Naive thymus-derived CD4-positive, alpha-beta T cell (primary cell): ENCODE measurements around the gene FARP2. TPM values are rescaled to one million over a fixed set of nuclear protein-coding genes. Genes with fewer than 3 reads are reported as not detected.

Experiments
- ATAC-seq: fragments of 150-1000 bp; cut with Tn5 transposase; 2 replicates; pipeline ENCODE4 v1.10.0; 2021; ENCODE audit warnings: mild to moderate bottlenecking, moderate library complexity
- CTCF ChIA-PET: fragments of 350-600 bp; sonication (Branson Sonifier 250); formaldehyde crosslinking; loops from one replicate; lab custom pipeline; 2021; ENCODE audit warnings: antibody characterized with exemption; lab: Charles Lee
- POLR2A ChIA-PET: fragments of 350-600 bp; sonication (Branson Sonifier 250); formaldehyde crosslinking; loops from one replicate; lab custom pipeline; 2021; ENCODE audit warnings: antibody characterized with exemption, inconsistent platforms; lab: Charles Lee
- DNase-seq, 9 donors: peaks; one replicate each; pipeline versions ENCODE4 v3.0.0 to v3.0.0-alpha.2; 2020 to 2022; ENCODE audit warnings: mixed read lengths in 1 of 9
- H3K27ac ChIP-seq: one replicate; pipeline ENCODE4 v1.7.0; 2013; ENCODE audit warnings: mild to moderate bottlenecking, low read depth, low read length, moderate library complexity
- H3K27me3 ChIP-seq, 2 donors: one replicate each; pipeline ENCODE4 v1.7.0; 2013; ENCODE audit warnings: low read length in 2 of 2, mild to moderate bottlenecking in 2 of 2, moderate library complexity in 2 of 2; ENCODE audit not compliant: control insufficient read depth in 2 of 2, insufficient read depth in 2 of 2
- H3K36me3 ChIP-seq, 3 experiments: 1 replicate in 2 of 3; 2 replicates in 1 of 3; pipeline ENCODE4 v1.7.0; 2013; ENCODE audit warnings: low read length in 3 of 3, mild to moderate bottlenecking in 3 of 3, moderate library complexity in 1 of 3; ENCODE audit not compliant: insufficient read depth in 3 of 3, control insufficient read depth in 2 of 3
- H3K4me1 ChIP-seq, 2 donors: one replicate each; pipeline ENCODE4 v1.7.0; 2013; ENCODE audit warnings: low read length in 2 of 2, mild to moderate bottlenecking in 2 of 2, moderate library complexity in 1 of 2; ENCODE audit not compliant: control insufficient read depth in 2 of 2, insufficient read depth in 2 of 2
- H3K4me3 ChIP-seq: 2 replicates; pipeline ENCODE4 v1.7.0; 2013; ENCODE audit warnings: mild to moderate bottlenecking, low read length
- H3K9me3 ChIP-seq, 3 experiments: 1 replicate in 2 of 3; 2 replicates in 1 of 3; pipeline ENCODE4 v1.7.0; 2013; ENCODE audit warnings: low read length in 3 of 3; ENCODE audit not compliant: control insufficient read depth in 2 of 3
- H3K27ac Mint-ChIP-seq, 9 donors: one replicate each; pipeline ENCODE4 v1.8.0; 2020 to 2022; ENCODE audit warnings: mixed read lengths in 9 of 9, mild to moderate bottlenecking in 8 of 9, moderate library complexity in 5 of 9, inconsistent platforms in 2 of 9
- H3K27me3 Mint-ChIP-seq, 5 donors: one replicate each; pipeline ENCODE4 v1.8.0; 2021 to 2022; ENCODE audit warnings: mixed read lengths in 5 of 5, mild to moderate bottlenecking in 1 of 5
- H3K36me3 Mint-ChIP-seq, 5 donors: one replicate each; pipeline ENCODE4 v1.8.0; 2020 to 2022; ENCODE audit warnings: mixed read lengths in 5 of 5, mild to moderate bottlenecking in 3 of 5, inconsistent platforms in 1 of 5
- H3K4me1 Mint-ChIP-seq, 7 donors: one replicate each; pipeline ENCODE4 v1.8.0; 2020 to 2022; ENCODE audit warnings: mixed read lengths in 7 of 7, mild to moderate bottlenecking in 3 of 7, inconsistent platforms in 1 of 7
- H3K4me3 Mint-ChIP-seq, 10 donors: one replicate each; pipeline ENCODE4 v1.8.0; 2020 to 2022; ENCODE audit warnings: mild to moderate bottlenecking in 10 of 10, mixed read lengths in 10 of 10, moderate library complexity in 6 of 10, inconsistent platforms in 2 of 10
- H3K9me3 Mint-ChIP-seq, 11 donors: one replicate each; pipeline ENCODE4 v1.8.0; 2020 to 2022; ENCODE audit warnings: mixed read lengths in 11 of 11, mild to moderate bottlenecking in 4 of 11, inconsistent platforms in 1 of 11, moderate library complexity in 1 of 11
- intact Hi-C, 2 donors: fragments of 100-400 bp; cut with micrococcal nuclease; formaldehyde crosslinking; loops; one replicate each; pipeline ENCODE4 v1.15.1; 2023
- microRNA-seq: library from miRNA; unstranded; fragments of <30 nt; microRNA quantifications from one replicate; pipeline ENCODE4 v1.2.0, GENCODE V29; 2022; ENCODE audit warnings: borderline microRNAs expressed
- polyA plus RNA-seq, 2 donors: library from polyadenylated mRNA; unstranded; fragments of 300-500 nt; fragmentation: Illumina TruSeq; gene quantifications; one replicate each; pipeline ENCODE4 v1.2.3, GENCODE V29; 2021
- total RNA-seq, 6 experiments: library from RNA in 5 of 6; stranded (reverse) in 5 of 6; gene quantifications; 1 replicate in 5 of 6; 2 replicates in 1 of 6; pipeline ENCODE4 v1.2.3 and lab custom pipeline; 2021 to 2026

The FARP2 gene
- total and polyA plus RNA-seq, 7 experiments from 2014 or later: 6.2 to 31.0 (median 19.5) TPM

GRCh38 chr2:241540771-241541561 lies 184.9 kb downstream of the FARP2 start:
- Histone ChIP-seq H3K4me3 (no peak overlapping the region), H3K27me3 (peaks cover 0 to 3% of the 10 kb centered on the region in 2 donors), H3K4me1 (no peaks in the 10 kb centered on the region), H3K36me3 (no peaks in the 10 kb centered on the region), H3K9me3 (no peaks in the 10 kb centered on the region), H3K27ac (no peak overlapping the region)
- Mint-ChIP-seq H3K4me3 (peak overlapping the region; percentile 53 to 84 (median 62)), H3K27ac (no peak overlapping the region), H3K9me3 (no peaks in the 10 kb centered on the region), H3K4me1 (peaks cover 0 to 8% (median 4%) of the 10 kb centered on the region in 7 donors), H3K27me3 (peaks cover 11 to 29% (median 19%) of the 10 kb centered on the region in 5 donors), H3K36me3 (no peaks in the 10 kb centered on the region)
- CTCF ChIA-PET: no interaction called here
- intact Hi-C loops: loop anchor here in 1 of 2 donors (1.0 to 2.0 kb wide), 3 partner anchors 33 to 708 kb away; partner anchors contain the start of gene STK25
- DNase-seq (peak; percentile 37 to 82 (median 49)), ATAC-seq (peak; percentile 92)
- POLR2A ChIA-PET: no interaction called here

- intact Hi-C loops: loop anchor here in 1 of 2 donors (1.0 to 2.0 kb wide), 3 partner anchors 33 to 709 kb away; partner anchors contain the start of gene STK25
- H3K27ac ChIP-seq: no peak overlapping the region
- H3K36me3 ChIP-seq: no peaks in the 10 kb centered on the region
- no peak overlapping the region for H3K4me3 ChIP-seq
- H3K9me3 Mint-ChIP-seq: no peaks in the 10 kb centered on the region
- ATAC-seq (no peak), DNase-seq (no peak)
- peaks cover 9 to 29% (median 17%) of the 10 kb centered on the region in 5 donors for H3K27me3 Mint-ChIP-seq
- no peaks in the 10 kb centered on the region for H3K36me3 Mint-ChIP-seq
- ChIA-PET POLR2A (no interaction called here), CTCF (interaction anchor here (0.6 kb wide), 1 partner anchor 20 kb away, joined by 4 read pairs; no protein-coding TSS in a partner anchor)
- H3K9me3 ChIP-seq: no peaks in the 10 kb centered on the region
- peaks cover 0 to 3% of the 10 kb centered on the region in 2 donors for H3K27me3 ChIP-seq
- peaks cover 0 to 8% (median 4%) of the 10 kb centered on the region in 7 donors for H3K4me1 Mint-ChIP-seq
- H3K4me1 ChIP-seq: no peaks in the 10 kb centered on the region
- no peak overlapping the region for H3K27ac Mint-ChIP-seq
- peak overlapping the region in 2 of 10 donors; percentile 16 to 17 for H3K4me3 Mint-ChIP-seq
Observed at GRCh38 chr2:241541564-241542277, 185.6 kb downstream of the FARP2 start.

GRCh38 chr2:241542278-241542605 lies 186.2 kb downstream of the FARP2 start:
- Histone ChIP-seq H3K9me3 (no peaks in the 10 kb centered on the region), H3K27ac (no peak overlapping the region), H3K36me3 (no peaks in the 10 kb centered on the region), H3K4me1 (no peaks in the 10 kb centered on the region), H3K4me3 (no peak overlapping the region), H3K27me3 (peaks cover 0 to 3% of the 10 kb centered on the region in 2 donors)
- peaks cover 9 to 29% (median 17%) of the 10 kb centered on the region in 5 donors for H3K27me3 Mint-ChIP-seq
- CTCF ChIA-PET: interaction anchor here (0.6 kb wide), 1 partner anchor 19 kb away, joined by 4 read pairs; no protein-coding TSS in a partner anchor
- intact Hi-C loops: no loop called here
- ATAC-seq (no peak), DNase-seq (no peak)
- peak overlapping the region in 2 of 10 donors; percentile 13 to 16 for H3K4me3 Mint-ChIP-seq
- H3K27ac Mint-ChIP-seq: no peak overlapping the region
- H3K36me3 Mint-ChIP-seq: no peaks in the 10 kb centered on the region
- POLR2A ChIA-PET: no interaction called here
- H3K4me1 Mint-ChIP-seq: peaks cover 0 to 8% (median 4%) of the 10 kb centered on the region in 7 donors
- H3K9me3 Mint-ChIP-seq: no peaks in the 10 kb centered on the region

Small RNA genes lying within 50 kb of the gene (microRNA-seq; reads per million reads assigned to microRNA genes)
- gene MIR3133: not detected

Other genes starting within 250 kb of the FARP2 start
- 100 to 1,000 TPM in 3 of 5 experiments, 10 to 100 TPM in 2; 72.0 to 160 (median 127) TPM for gene PASK, start 206.8 kb upstream of the FARP2 start, total RNA-seq
- gene PASK, start 206.8 kb upstream of the FARP2 start, polyA plus RNA-seq: 10 to 100 TPM; 15.0 to 25.3 TPM
- 100 to 1,000 TPM in 1 of 5 experiments, 10 to 100 TPM in 4; 39.2 to 105 (median 55.3) TPM for gene PPP1R7, start 205.8 kb upstream of the FARP2 start, total RNA-seq
- gene PPP1R7, start 205.8 kb upstream of the FARP2 start, polyA plus RNA-seq: 100 to 1,000 TPM; 110 to 122 TPM
- gene ANO7, start 167.6 kb upstream of the FARP2 start, total RNA-seq: under 1 TPM; 0.16 to 0.94 (median 0.27) TPM
- under 1 TPM in 1 of 2 donors, not detected in 1; 0.32 TPM for gene ANO7, start 167.6 kb upstream of the FARP2 start, polyA plus RNA-seq
- 100 to 1,000 TPM; 127 to 231 (median 169) TPM for gene HDLBP, start 40.6 kb upstream of the FARP2 start, total RNA-seq
- 10 to 100 TPM; 42.8 to 71.8 TPM for gene HDLBP, start 40.6 kb upstream of the FARP2 start, polyA plus RNA-seq
- gene SEPTIN2, start 40.4 kb upstream of the FARP2 start, total RNA-seq: 100 to 1,000 TPM; 189 to 340 (median 209) TPM
- 100 to 1,000 TPM; 129 to 134 TPM for gene SEPTIN2, start 40.4 kb upstream of the FARP2 start, polyA plus RNA-seq
- 100 to 1,000 TPM in 4 of 5 experiments, 10 to 100 TPM in 1; 90.8 to 170 (median 115) TPM for gene STK25, start 152.3 kb downstream of the FARP2 start, total RNA-seq
- 10 to 100 TPM; 74.0 to 81.5 TPM for gene STK25, start 152.3 kb downstream of the FARP2 start, polyA plus RNA-seq
- 1 to 10 TPM in 1 of 5 experiments, not detected in 4; 1.3 TPM for gene BOK, start 202.5 kb downstream of the FARP2 start, total RNA-seq
- under 1 TPM in 1 of 2 donors, not detected in 1; 0.11 TPM for gene BOK, start 202.5 kb downstream of the FARP2 start, polyA plus RNA-seq